Activated CD8-positive, alpha-beta memory T cell treated with anti-CD3 and anti-CD28 coated beads, Interleukin-2, amount 50 U/mL, for 24 hours (primary cell): ENCODE data around the gene AIFM3.
"Not testable (repeated sequence)": the region's sequence is repeated elsewhere in the genome, so short reads cannot be mapped to it uniquely, and the experiment has no call there.

ENCODE experiments used
- DNase-seq: peaks from one replicate; pipeline ENCODE4 v3.0.0-alpha.2; 2020; ENCODE audit errors: extremely low read depth

AIFM3 gene

GRCh38 chr22:20940904-20941385 lies 26.1 kb upstream of the AIFM3 start:
- DNase-seq: no peak

- DNase-seq: not testable (repeated sequence)
Observed at GRCh38 chr22:20942203-20942902, 24.7 kb upstream of the AIFM3 start.

- DNase-seq: no peak
Observed at GRCh38 chr22:20943104-20943933, 23.7 kb upstream of the AIFM3 start.

- DNase-seq: no peak
Observed at GRCh38 chr22:20944042-20944441, 23.0 kb upstream of the AIFM3 start.

GRCh38 chr22:20945578-20945934 lies 21.5 kb upstream of the AIFM3 start:
- DNase-seq: no peak

GRCh38 chr22:20946080-20946986 lies 20.7 kb upstream of the AIFM3 start:
- no peak for DNase-seq

- no peak for DNase-seq
Observed at GRCh38 chr22:20946991-20947390, 20.1 kb upstream of the AIFM3 start.

- DNase-seq: no peak
Observed at GRCh38 chr22:20948450-20948849, 18.6 kb upstream of the AIFM3 start.

- no peak for DNase-seq
Observed at GRCh38 chr22:20948989-20949388, 18.1 kb upstream of the AIFM3 start.

- no peak for DNase-seq
Observed at GRCh38 chr22:20949698-20950183, 17.3 kb upstream of the AIFM3 start.

- DNase-seq: no peak
Observed at GRCh38 chr22:20951151-20951931, 15.7 kb upstream of the AIFM3 start.

- no peak for DNase-seq
Observed at GRCh38 chr22:20951932-20952380, 15.1 kb upstream of the AIFM3 start.

GRCh38 chr22:20952544-20953341 lies 14.3 kb upstream of the AIFM3 start:
- DNase-seq: no peak

GRCh38 chr22:20953342-20953608 lies 13.8 kb upstream of the AIFM3 start:
- no peak for DNase-seq

GRCh38 chr22:20953668-20954500 lies 13.2 kb upstream of the AIFM3 start:
- no peak for DNase-seq

- no peak for DNase-seq
Observed at GRCh38 chr22:20955548-20955947, 11.5 kb upstream of the AIFM3 start.

- DNase-seq: no peak
Observed at GRCh38 chr22:20956258-20957101, 10.6 kb upstream of the AIFM3 start.

- no peak for DNase-seq
Observed at GRCh38 chr22:20957102-20957682, 9.9 kb upstream of the AIFM3 start.
